ENCODE data around the gene ELAVL3.

- TF ChIP-seq, protein P1, sequence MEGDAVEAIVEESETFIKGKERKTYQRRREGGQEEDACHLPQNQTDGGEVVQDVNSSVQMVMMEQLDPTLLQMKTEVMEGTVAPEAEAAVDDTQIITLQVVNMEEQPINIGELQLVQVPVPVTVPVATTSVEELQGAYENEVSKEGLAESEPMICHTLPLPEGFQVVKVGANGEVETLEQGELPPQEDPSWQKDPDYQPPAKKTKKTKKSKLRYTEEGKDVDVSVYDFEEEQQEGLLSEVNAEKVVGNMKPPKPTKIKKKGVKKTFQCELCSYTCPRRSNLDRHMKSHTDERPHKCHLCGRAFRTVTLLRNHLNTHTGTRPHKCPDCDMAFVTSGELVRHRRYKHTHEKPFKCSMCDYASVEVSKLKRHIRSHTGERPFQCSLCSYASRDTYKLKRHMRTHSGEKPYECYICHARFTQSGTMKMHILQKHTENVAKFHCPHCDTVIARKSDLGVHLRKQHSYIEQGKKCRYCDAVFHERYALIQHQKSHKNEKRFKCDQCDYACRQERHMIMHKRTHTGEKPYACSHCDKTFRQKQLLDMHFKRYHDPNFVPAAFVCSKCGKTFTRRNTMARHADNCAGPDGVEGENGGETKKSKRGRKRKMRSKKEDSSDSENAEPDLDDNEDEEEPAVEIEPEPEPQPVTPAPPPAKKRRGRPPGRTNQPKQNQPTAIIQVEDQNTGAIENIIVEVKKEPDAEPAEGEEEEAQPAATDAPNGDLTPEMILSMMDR (IDR thresholded peaks at IDR 0.05), result no peak
- no peak for TF ChIP-seq POLR2AphosphoS5 (IDR thresholded peaks at IDR 0.05; ENCODE audit: low read depth, low read length)
- TF ChIP-seq TCF7L2 (IDR thresholded peaks at IDR 0.05; ENCODE audit: low read depth, low read length), result no peak
These were observed 54.2 kb downstream of the ELAVL3 start for GRCh38 chr19:11426656-11427055.
